ENCODE data around the gene CREBBP. TPM values are rescaled to one million over a fixed set of nuclear protein-coding genes. Genes with fewer than 3 reads are reported as not detected.

CREBBP gene
- total RNA-seq, 1 donor from 2014 or later = 50.3 TPM

- no peak for DNase-seq (ENCODE audit: low spot score)
- Mint-ChIP-seq H3K27ac (no peak overlapping the region), H3K9me3 (no peaks in the 10 kb centered on the region), H3K27me3 (ENCODE audit: insufficient read depth) (no peaks in the 10 kb centered on the region), H3K4me1 (ENCODE audit: low read depth) (no peaks in the 10 kb centered on the region), H3K36me3 (ENCODE audit: low read depth) (peaks cover 46% of the 10 kb centered on the region), H3K4me3 (no peak overlapping the region)
- intact Hi-C loops (cut with micrococcal nuclease) = no loop called here
Observed at GRCh38 chr16:3677994-3678393, 202.5 kb downstream of the CREBBP start.

- H3K4me3 Mint-ChIP-seq = no peak overlapping the region
- no peaks in the 10 kb centered on the region for H3K9me3 Mint-ChIP-seq
- no peak overlapping the region for H3K27ac Mint-ChIP-seq
- no peaks in the 10 kb centered on the region for H3K27me3 Mint-ChIP-seq (ENCODE audit: insufficient read depth)
- intact Hi-C loops (cut with micrococcal nuclease) = no loop called here
- DNase-seq (ENCODE audit: low spot score) = no peak
- H3K36me3 Mint-ChIP-seq (ENCODE audit: low read depth) = peaks cover 42% of the 10 kb centered on the region
- peaks cover 2% of the 10 kb centered on the region for H3K4me1 Mint-ChIP-seq (ENCODE audit: low read depth)
Observed at GRCh38 chr16:3675601-3676130, 204.8 kb downstream of the CREBBP start.

Other genes starting within 250 kb of the CREBBP start
- 10.0 and 12.5 TPM in 2 replicates for gene DNASE1, start 226.0 kb downstream of the CREBBP start, total RNA-seq
- 351 and 353 TPM in 2 replicates for gene TRAP1, start 163.2 kb downstream of the CREBBP start, total RNA-seq
- gene ADCY9, start 235.7 kb upstream of the CREBBP start, total RNA-seq = 9.4 and 9.7 TPM in 2 replicates

All from activated T-helper 1 cell treated with anti-CD3 and anti-CD28 coated beads, Interleukin-12 subunit alpha, Interleukin-12 subunit beta, Interleukin-2, Interleukin-4 antibody, amounts not matched to agents 30 ng/mL and 10 ng/mL and 1 ng/mL, durations not matched to agents 14 hours and 24 hours and 36 hours (primary cell).